Activated naive CD4-positive, alpha-beta T cell (primary cell): ENCODE data around the gene DZIP1L.
"Not testable (repeated sequence)": the region's sequence is repeated elsewhere in the genome, so short reads cannot be mapped to it uniquely, and the experiment has no call there.

Experiments
- DNase-seq, 4 experiments: peaks; one replicate each; lab custom pipeline; 2025; lab: John Stamatoyannopoulos, UW

Gene DZIP1L, protein sequence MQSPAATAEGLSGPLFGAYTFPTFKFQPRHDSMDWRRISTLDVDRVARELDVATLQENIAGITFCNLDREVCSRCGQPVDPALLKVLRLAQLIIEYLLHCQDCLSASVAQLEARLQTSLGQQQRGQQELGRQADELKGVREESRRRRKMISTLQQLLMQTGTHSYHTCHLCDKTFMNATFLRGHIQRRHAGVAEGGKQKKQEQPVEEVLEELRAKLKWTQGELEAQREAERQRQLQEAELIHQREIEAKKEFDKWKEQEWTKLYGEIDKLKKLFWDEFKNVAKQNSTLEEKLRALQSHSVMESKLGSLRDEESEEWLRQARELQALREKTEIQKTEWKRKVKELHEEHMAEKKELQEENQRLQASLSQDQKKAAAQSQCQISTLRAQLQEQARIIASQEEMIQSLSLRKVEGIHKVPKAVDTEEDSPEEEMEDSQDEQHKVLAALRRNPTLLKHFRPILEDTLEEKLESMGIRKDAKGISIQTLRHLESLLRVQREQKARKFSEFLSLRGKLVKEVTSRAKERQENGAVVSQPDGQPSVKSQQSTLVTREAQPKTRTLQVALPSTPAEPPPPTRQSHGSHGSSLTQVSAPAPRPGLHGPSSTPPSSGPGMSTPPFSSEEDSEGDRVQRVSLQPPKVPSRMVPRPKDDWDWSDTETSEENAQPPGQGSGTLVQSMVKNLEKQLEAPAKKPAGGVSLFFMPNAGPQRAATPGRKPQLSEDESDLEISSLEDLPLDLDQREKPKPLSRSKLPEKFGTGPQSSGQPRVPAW

DNA sequence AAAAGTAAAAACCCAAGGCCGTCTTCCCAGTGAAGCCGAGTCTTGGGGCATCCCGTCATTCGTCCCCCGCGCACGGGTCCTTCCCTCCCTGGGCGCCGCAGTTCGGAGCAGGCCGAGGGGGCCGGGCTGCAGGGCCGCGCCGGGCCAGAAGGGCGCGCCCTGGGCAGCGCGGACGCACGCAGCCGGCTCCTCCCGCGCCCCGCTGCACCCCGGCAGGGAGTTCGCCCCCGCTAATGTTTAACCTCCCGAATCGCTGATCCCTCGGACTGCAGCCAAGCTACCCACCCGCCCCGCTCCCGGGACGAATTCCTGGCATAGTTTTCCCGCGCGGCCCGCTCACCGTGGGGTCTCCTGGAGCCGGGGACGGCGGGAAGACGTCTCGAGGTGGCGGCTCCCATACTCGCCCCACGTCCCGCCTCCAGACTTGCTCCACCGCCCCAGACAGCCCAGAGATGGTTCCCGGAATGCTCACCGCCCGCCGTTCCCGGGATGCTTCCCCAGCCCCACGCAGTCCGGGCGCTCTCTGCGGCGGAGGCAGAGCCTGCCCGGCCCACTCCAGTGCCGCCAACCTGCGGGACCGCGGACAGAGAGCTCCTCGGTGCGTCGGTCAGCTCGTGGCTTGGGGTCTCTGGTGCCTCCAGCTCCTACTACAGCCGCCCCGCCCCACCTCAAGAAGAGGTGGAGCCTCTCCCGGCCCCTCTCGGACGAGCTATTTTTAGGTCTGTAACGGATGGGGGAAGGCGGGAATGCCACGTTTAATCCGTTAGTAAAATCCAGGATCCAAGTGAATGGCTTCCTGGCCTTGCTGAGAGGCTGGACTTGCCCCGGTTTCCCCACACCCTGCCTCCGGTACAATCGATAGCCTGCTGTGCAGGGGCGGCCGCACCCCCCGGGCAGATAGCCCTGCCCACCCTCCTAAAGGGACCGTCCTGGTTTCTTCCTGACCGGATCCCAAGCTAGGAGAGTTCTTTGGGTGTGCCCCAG is at the start of gene DZIP1L:
Gene DZIP1L, minus strand, starts transcription at position 621 of the 984 bp plus-strand sequence. CDS start 11,637 bp downstream, outside the sequence.
- DNase-seq, result peak in 1 of 4 experiments; percentile 10

DNA sequence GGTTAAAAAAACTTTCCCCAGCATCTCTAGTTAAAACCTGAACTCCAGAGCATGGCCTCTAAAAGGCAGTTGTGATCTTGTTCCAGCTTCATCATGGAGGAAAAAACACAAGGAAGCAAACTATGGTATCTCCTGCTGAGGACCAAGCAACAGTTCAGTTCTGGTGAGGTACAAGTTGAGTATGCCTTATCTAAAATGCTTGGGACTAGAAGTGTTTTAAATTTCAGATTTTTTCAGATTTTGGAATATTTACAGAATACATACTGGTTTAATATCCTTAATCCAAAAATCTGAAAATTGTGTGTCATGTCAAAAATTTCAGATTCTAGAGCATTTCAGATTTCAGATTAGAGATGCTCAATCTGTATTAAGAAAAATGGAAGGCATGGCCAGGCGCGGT is 49.7 kb upstream of the DZIP1L start:
- DNase-seq, result no peak

DNA sequence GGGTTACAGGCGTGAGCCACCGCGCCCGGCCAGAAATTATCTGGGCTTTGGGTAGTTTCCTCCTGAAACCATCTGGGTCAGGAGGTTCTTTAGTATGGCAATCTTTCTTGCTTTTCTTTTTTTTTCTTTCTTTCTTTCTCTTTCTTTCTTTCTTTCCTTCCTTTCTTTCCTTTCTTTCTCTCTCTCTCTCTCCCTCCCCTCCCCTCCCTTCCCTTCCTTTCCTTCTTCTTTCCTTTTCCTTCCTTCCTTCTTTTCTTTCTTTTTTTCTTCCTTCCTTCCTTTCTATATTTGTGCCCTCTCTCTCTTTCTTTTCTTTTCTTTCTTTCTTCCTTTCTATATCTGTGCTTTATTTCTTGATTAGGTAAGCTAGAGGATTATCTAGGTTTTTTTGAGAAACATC is 42.3 kb upstream of the DZIP1L start:
- no peak for DNase-seq

DNA sequence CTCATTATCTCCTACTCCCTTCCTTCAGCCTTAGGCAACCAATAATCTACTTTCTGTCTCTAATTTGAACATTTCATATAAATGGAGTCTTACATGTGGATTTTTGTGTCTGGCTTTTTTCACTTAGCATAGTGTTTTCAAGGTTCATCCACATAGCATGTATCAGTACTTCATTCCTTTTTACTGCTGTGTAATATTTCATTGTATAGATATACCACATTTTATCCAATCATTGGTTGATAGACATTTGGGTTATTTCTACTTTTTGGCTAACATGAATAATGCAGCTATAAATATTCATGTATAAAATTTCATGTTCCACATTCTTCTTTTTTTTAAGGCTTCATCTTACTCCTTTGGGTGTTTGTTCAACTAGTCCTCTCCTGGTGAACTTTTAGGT is 39.1 kb upstream of the DZIP1L start:
- no peak for DNase-seq

DNA sequence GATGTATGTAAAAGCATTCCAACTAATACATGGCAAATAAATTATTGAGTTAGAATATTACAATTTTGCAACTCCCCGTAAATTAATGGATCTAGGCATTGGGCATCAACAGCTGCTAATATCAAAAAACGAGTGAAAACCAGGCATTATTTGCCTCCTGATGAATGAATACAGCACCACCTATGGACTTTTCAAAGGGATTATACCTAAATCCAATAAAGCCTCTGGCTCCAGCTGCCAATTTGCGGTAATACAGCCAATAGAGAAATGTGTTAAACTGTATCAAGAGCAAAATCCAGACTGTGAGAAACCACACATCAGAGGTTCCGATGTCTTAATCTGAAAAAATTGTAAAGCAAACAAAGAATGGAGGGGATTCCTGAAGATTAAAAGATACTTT is 33.1 kb upstream of the DZIP1L start:
- DNase-seq, result no peak

DNA sequence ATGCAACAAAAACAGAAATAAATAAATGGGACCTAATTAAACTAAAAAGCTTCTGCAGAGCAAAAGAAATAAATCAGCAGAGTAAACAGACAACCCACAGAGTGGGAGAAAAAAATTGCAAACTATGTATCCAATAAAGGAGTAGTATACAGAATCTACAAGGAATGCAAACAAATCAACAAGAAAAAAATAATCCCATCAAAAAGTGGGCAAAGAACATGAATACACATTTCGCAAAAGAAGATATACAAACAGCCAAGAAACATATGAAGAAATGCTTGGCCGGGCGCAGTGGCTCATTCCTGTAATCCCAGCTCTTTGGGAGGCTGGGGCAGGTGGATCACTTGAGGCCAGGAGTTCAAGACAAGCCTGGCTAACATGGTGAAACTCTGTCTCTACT is 26.8 kb upstream of the DZIP1L start:
- not testable (repeated sequence) for DNase-seq

DNA sequence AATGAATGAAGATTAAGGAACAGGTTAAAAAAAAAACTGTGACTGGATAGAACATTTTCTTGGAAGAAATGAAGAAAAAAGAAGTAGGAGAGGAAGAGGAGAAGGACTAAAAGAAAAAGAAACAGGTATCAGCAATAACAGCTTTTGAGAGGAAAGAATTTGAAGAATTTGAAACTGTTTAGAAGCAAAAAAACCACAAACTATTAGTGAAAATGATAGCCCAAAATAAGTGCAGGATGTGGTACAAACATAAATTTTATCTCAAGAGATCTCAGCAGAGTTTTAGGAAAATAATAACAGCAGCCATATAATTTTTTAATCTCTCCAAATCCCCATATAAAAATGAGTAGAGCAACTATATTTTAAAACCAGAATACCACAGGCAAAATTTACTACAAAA is 25.5 kb upstream of the DZIP1L start:
- no peak for DNase-seq

DNA sequence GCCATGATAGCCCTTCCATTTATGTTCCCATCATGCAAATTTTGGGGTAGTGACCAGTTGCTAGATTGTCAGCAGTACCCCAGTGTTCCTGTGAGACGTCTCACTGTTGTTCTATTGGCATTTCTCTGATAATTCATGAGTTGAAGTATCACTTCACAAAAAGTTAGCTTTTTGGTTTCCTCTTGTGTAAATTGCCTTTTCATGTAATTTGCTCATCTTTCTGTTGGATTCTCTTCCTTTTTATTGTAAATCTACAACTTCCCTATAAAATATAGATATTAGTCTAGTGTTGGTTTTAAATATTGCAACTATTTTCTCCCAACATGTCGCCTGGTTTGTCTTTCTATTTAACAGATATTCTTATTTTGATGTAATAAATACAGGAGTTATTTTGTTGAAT is 24.3 kb upstream of the DZIP1L start:
- DNase-seq, result no peak

DNA sequence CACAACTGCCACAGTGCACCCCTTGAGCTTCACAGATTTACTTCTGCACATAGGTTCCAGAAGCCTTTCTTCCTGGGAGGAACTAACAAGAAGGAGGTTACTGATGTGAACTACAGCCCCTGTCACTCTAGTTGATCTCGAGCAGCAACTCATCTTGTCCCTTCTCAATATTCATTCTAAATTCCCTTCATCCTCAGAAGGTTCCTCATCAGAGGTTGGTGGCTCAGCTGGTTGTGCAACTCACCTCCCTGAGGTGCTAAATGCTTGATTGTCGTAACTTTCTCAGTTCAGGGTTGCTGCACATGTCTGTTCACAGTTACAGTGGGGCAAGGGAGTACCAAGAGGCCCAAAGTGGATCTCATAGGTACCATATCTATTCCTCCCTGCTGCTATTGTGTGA is 22.5 kb upstream of the DZIP1L start:
- DNase-seq, result no peak

DNA sequence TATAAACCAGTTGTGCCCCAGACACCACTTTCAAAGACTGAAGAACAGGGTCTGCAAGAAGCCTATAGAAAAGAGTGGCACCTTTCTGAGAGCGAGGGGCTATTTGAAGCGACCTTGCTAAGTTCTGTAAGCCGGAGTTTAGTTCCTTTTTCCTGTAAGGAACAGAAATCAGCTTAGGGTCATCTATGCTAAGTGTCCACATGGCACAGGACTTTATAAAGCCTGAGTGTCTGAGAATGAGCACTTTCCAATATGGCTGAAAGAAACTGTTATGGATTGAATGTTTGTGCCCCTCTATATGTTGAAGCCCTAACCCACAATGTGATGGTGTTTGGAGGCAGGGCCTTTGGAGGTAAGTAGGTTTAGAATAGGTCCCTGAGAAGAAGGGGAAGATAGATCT is 20.8 kb upstream of the DZIP1L start:
- no peak for DNase-seq

DNA sequence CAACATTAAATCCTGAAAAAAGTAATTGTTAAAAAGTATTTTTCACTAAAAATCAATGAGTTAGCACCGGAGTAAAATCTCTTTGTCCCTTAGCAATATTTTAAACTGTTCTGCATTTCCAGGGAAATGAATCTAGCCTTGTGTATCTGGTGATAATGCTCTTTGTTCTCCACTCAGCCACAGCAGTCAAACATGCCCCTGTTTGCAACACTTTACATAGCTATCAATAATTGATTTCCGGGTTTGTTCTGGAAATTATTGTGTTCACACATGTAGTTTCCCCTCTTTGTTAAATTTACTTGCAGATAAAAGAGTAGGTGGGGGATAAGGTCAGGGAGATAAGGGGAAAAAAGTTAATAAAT is 20.4 kb upstream of the DZIP1L start:
- DNase-seq, result no peak

DNA sequence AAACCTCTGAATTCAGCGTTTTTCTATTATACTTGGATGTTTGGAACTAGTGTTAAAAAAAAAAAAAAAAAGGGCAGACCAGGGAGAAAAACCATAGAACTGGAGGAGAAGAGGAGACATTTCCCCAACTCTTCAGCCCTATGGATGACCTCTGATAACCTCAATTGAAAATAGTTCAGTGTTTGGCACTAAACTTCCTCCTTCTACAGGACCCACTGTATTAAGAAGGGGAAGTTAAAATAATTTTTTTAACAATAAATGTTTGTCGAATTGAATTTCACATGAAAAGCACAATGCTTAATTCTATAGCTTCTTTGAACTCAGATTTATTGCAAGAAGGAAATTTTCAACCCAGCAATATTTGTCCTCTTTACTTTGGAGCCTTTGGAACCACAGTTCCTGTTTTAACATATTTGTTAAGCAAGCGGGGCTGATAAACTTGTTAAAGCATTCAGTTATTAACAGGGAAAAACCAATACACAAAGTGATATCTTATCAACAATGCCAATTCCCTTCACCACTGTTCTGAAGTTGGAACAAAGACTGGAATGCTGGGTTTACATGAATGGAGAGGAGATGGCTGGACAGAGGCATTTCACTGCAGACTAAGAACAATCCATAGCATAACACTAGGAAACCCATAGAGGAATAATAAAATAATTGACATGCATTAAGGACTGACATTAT is 19.9 kb upstream of the DZIP1L start:
- no peak for DNase-seq

DNA sequence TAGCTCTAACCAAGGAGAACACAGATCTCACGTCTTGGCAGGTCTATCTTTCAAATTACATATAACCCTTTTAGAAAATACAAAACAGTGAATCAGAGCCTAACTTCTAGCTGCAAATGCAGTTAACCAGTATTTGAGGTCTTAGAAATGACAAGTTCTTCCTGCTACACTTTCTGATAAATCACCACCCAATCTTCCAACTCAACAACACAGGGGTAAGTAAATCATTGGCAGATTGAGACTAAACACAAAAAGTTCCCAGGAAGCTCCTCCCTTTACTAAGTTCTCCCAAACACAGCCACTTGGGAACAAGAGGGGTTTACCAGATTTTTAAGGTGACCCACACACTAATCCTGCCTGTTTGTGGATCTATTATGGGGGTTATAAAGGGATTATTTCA is 16.8 kb upstream of the DZIP1L start, which contains the start of gene A4GNT:
Gene A4GNT, minus strand, starts transcription at position 152 of the 400 bp plus-strand sequence. CDS start 1,134 bp downstream, outside the sequence.
- no peak for DNase-seq

DNA sequence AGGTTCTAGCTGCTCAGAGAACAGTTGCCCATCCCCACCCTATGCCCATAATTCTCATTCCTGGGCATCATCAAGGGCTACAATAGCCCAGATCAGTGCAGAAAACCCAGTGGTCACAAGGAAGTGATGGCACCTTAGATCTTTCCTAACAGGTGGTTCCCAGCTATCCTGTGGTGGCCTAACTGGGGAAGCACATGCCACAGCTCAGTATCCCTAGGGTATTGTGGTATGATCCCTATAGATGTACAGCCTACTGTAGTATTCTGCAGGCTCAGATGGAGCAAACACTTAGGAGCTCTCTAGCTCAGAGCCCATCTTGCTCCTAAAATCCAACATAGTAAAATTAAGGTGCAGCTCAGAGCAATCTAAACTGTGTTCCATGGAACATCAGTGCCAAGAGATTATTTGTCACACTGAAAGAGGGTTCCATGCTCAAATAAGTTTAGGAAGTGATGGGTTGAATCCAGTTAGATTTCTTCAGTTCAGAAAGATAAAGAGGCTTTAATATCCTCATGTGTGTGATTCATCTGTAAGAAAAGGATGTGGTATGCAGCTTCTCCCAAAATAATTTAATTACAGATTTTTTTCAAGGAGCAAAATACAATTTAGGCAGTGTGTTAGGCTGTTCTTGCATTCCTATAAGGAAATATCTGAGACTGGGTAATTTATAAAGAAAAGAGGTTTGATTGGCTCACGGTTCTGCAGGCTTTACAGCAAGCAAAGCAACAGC is 12.4 kb upstream of the DZIP1L start:
- DNase-seq, result no peak

DNA sequence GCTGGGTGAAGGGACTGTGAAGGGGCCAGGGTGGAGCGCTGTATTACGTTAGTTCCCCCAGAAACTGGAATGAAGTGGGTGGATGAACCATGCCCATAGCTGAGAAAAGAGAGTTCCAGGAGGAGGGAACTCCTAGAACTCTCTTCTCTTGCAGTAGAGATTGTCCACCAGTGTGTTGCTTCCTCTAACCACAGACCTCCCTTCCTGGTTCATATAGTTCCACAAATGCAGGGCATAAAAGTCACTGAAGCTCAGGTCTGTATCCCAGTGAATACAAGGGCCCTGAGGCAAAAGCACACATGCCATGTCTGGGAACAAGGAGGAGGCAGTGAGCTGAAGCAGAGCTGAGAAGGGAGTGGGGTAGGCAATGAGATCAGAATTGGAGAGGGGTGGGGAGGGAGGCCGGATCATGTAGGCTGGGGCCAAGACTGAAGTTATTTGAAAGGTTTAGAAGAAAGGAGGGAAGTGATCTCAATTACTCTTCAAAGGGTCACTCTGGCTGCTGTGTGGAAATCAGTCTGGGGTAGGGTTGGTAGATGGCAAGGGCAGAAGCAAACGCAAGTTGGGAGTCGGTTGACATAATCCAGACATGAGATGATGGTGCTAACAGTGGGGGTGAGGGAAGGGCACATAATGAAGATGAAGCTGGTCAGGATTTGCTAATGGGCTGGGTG is 10.3 kb upstream of the DZIP1L start:
- no peak for DNase-seq

DNA sequence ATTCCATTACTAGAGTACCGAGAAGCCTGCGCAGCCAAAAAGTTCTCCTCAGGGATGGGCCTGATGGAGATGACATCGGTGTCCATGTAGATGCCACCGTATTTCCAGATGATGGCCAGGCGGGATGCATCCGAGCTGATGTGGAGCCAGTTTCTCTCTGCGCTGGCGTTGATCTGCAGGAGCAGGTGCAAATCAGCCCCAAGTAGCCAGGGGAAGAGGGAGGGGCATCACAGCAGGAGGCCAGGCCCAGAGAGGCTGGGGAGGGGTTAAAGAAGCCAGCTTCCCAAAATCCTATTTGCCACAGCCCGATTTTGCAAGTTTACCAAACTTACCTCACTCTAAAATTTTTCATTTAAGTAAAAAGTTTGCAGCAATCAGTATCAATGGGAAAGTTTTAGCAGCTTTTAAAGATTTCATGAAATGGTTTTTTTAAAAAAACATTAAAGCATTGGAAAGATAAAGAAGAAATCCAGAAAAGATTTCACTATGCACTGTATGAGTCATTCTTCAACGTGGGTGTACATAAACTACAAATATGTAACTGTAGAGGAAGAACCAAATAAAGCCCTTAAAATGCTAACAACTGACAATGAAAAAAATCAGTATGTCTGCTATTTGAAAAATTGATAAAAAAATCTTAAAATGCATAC is 9.4 kb upstream of the DZIP1L start:
- DNase-seq, result no peak

DNA sequence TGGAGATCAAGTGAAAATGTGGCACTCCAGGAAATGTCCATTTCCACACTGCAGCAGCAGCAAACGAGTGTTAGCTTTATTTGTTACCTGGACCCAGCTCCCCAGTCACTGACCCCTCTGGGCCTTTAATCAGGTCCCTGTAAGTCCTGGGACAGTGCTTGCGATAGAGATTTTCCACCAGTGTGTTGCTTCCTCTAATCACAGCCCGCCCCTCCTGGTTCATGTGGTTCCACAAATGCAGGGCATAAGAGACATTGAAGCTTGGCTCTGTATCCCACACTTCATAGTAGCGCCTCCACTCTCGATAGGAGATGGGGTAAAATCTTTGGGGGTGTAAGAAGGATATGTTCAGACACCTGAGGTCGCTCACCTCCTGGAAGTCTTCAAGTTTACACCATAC is 8.8 kb upstream of the DZIP1L start:
- DNase-seq, result no peak

DNA sequence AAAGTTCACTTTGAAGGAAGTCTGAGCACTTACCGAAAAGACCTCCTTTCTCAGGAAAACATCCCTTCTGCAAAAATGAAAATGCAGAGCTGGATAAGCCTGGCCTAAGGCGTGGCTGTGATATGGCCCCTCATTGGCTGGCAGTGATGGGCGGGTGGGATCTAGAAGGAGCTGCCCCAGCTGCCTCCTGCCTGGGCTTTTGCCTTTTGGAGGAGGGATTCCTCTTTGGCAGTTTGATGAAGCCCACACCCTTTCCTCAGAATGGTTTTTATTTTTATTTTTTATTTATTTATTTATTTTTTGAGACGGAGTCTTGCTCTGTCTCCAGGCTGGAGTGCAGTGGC is 4.0 kb upstream of the DZIP1L start:
- DNase-seq, result no peak

DNA sequence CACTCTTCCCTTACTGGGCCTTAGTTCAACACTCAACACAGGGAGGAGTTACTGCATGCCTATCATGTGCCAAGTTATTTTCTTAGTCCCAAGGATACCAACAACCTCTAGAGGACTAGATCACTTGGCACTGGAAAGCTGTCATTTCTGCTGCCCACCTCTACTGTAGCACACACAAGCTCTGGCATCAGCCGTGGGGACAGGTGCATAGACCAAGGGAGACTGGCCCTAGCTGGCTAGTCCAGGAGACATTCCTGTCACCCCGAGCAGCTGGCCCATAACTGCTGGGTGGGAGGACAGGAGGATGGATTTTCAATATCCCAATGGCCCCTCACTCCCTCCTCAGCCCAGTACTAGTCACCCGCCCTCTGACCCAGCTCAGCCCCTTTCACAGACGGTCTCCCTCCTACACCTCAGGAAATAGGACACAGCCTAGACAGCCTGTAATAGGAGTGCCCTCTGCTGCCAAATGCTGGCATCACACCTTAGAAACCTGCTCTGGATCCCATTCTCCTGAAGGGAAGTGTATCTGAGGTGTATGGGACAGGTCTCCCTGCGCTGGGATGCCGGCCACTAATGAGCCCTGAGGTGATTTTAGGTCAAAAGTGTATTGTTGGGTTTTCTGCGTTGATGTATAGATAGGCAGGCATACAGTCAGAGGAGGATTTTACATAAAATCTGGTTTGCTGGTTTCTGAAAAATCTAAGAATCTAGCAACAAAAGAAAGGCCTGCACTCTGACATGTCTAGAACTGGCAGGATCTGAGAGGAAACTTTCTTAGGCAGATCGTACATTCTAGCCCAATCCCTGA is 3.4 kb upstream of the DZIP1L start:
- DNase-seq, result peak in 2 of 4 experiments; percentile 7 to 15
